GM18519 (cell line): Measurements from ENCODE around the gene HIRA.

ENCODE experiments used
- ATAC-seq: cut with Tn5 transposase; IDR thresholded peaks from one replicate; pipeline ENCODE4 v1.9.1; 2021; ENCODE audit warnings: mild to moderate bottlenecking, moderate library complexity; ENCODE audit not compliant: unreplicated experiment, low FRiP score

HIRA gene

GRCh38 chr22:19464546-19464945 lies 33.0 kb upstream of the HIRA start:
- ATAC-seq = no peak

GRCh38 chr22:19463491-19464469 lies 32.2 kb upstream of the HIRA start:
- no peak for ATAC-seq

DNA sequence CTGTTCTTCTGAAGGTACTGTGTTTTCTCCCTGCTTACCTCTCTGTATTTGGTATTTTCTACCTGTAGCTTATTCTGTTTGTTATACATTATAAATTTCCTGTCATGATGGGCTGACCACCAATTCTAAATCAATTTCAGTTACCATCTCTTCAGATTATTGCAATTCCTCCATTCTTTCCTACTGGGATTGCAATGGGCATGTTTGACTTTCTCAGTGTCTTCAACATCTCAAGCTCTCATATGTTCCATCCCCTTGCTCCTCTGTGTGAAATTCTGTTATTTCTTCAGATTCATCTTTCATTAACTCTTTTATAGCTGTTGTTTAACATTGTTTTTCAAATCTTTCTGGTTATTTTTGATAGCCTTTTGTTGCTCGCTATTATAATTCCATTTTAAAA lies 31.5 kb upstream of the HIRA start:
- ATAC-seq = no peak

DNA sequence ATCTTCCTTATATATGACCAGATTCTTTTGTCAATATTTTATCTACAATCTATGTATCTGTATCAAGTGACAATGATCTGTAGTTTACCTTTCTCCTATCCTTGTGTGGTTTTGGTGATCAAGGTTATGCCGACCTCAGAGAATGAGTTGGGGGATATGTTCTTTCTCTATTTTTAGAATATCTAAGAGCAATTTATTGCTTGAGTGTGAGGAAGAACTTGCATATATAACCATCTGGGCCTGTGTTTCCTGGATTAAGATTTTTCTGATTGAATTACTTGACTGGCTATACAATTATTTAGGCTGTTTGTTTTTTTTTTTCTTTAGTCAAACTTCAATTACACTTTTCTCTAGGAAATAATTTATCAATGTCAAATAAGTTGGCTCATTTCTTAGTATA lies 30.0 kb upstream of the HIRA start:
- ATAC-seq = no peak

- ATAC-seq = no peak
Measured at GRCh38 chr22:19460036-19460435, 28.5 kb upstream of the HIRA start.

GRCh38 chr22:19457828-19458428 lies 26.4 kb upstream of the HIRA start:
- ATAC-seq = no peak

DNA sequence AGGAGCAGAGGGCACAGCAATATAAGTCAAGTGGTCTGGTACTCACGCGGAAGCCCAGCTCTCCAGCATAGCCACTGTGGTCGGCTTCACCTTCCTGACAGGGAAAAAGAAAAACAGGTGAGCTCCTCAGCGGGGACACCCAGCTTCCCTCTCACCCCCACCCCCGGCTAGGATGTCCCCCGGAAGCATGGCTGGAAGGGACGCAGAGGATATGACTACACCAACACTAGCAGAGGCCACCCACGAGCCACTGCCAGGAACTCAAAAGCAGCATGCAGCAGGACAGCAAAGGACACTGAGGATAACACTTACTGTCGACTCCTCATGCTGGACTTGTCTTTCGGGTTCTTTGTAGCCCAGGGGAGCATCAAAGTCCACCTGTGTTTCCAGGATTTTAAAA lies 25.0 kb upstream of the HIRA start:
- no peak for ATAC-seq

DNA sequence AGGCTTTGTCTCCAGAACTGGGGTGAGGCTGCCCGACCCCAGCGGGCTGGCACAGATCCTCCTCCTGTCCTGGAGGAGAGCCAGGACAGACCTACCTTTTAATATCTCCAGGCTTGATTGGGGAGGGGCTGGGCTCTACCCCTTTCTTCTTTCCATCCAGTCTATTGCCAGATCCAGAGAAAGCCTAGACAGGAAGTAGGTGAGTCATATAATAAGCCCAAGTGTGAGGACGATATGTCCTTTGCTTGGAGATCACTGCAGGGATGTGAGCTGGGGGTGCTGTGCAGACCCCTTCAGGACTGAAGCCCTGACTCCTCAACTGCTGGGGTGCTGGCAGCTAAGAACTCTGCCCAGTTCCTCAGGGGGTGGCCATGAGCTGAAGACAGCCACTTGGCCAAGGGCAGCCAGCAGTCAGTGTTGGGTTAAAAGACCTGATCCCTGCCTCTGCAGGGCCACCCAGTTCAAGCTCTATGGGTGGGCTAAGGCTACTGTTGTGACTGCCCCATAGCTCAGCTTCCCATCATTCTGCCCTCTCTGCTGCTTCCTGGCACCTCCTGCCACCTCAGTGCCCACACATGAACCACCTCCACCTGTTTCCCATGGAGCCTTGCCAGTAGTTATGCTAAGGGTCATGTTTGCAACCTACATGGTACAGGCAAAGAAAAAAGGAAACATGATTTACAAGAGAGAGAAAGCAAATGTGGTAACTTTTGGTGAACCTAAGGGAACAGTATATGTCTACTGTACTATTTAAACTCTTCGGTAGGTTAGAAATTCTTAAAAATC lies 24.2 kb upstream of the HIRA start:
- no peak for ATAC-seq

DNA sequence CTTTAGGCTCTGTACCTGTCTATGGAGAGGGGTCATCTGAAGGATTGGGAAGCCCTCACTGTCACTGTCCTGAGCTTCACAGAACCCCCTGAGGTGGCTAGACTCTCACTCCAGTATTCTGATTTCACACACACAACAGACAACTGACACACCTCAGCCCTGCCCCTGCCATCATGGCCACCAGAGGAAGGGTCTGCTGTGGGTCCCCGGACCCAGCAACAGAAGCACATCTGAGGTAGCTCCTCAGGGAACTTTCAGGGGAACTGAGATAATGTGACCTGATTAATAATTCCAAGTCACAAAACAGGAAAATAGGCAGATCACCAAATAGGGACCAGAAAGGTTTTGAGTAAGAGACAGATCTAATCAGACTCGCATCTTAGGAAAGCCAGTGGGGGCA lies 23.5 kb upstream of the HIRA start:
- no peak for ATAC-seq

GRCh38 chr22:19454156-19454555 lies 22.6 kb upstream of the HIRA start:
- no peak for ATAC-seq

DNA sequence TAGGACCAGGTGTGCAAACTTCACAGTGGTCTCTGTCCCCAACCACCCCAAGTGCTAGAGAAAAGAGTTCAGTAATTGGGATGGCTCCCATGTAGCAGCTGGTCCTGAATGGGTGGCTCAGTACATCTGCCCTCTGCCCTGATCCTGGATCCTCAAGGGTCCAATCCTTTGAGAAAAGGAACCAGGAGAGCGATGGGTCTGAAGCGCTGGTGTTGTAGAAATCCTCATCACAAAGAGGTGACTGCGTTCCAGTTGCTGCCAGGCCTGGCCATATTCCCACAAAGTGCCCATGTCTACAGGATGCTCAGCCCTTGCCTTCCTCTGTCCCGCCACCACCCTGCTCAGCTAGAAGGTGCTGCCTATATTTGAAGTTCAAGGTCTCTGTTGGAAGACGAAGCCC lies 22.2 kb upstream of the HIRA start:
- ATAC-seq = no peak

GRCh38 chr22:19451570-19451969 lies 20.0 kb upstream of the HIRA start:
- ATAC-seq = no peak

DNA sequence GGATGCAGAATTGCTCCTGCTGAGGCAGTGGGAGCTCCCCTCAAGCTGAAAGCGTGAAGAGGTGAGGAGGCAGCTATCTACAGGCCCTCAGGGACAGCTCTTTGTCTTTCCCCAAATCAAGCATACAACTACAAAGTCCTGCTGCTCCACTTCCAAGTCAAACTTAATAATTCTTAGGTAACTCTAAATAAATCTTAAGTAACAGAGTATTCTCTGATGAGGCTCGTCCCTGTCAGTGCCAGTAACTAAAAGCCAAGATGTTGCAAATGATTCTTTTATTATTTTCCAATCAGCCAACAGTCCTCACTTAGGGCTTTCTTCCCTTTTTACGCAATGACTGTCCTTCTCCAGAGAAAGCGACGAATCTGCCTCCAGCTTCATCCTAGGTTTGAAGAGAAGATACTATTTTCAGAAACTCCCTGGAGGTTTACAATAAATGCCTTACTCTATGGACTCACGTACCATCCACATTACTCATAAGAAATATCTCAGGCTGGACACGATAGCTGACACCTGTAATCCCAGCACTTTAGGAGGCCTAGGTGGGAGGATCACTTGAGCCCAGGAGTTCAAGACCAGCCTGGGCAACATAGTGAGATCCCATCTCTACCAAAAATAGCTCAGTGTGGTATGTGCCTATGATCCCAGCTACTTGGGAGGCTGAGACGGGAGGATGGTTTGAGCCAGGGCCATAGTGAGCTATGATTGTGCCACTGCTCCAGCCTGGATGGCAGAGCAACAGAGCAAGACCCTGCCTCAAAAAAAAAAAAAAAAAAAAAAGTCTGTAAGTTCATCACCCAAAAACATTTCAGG lies 19.0 kb upstream of the HIRA start:
- ATAC-seq = no peak

DNA sequence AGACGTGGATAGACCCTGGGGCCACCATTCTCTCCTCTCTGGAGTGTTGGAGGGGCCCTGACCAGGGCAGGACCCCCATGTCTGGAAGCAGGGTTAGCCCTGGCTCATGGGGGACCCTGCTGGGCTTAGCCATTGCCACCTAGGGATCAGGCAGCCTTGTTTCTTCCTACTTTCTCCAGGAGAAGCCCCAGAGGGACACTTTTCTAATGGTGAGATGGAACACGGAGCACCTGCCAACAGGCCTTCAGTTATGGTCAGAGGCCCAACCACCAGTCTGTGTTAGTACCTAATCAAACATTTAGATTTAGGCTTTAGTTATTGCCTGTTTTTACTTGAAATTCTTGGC lies 17.9 kb upstream of the HIRA start:
- ATAC-seq = no peak

DNA sequence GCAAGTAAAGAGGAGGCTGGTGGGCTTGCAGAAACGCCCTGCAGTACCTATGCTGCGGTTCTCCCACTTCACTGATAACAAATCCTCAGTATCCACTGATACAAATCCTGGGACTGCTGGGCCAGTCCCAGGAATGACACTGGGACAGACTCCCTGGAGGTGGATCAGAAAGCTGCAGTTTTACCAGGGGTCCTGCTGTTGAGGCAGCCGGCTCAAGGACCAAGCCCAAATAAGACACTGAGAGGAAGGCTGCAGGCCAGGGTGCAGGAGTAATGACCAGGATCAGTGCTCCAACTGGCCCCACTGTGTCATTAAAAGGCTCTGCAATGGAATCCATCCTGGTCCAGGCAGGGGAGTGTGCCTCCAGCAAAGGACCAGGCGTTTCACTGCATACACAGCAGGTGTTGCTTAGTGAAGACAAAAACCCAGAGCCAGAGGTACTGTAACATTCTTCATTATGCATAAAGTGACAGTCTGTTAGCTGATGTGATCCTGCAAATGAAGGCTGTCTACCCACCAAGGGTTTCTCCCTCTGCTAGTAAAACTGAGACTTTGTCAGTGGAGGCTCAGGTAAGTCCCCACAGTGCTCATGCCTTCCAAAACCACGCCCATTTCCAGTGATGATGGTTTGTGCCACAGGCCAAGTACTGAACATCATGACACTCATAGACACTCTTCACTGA lies 17.3 kb upstream of the HIRA start:
- ATAC-seq = no peak

- peak; percentile 24 for ATAC-seq
Measured at GRCh38 chr22:19448076-19448607, 16.6 kb upstream of the HIRA start.

DNA sequence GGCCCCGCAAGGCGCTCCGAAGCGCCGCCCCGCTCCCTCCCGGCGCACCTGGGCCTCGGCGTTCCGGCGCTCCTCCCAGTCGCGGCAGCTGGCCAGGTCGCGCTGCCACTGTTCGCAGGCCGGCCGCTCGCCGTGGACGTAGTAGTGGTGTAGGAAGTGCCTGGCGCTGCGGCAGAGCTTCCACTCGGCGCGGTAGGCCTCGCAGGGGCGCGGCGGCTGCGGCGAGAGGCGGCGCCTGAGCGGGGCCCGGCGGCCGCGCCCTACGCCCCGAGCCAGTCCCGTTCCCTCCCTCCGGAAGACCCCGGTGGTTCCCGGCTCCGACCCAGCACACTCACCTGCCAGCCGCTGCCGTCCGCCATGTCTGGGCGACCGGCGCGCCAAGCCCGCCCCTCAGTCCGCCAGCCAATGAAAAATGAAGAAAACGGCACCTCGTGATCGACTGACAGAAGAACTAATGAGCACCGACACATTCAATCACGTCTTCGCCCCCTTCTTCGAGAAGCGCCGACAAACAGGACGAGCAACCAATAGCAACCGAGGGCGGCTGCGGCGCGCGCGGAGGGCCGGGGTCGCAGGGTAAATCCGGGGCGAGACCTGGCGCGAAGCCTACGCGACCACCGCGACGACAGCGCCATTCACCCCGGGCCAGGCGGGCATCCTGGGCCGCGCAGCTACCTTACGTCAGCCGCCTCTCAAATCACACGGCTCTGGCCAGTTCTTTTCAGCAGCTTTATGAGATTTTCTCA lies 16.0 kb upstream of the HIRA start, which contains the start of gene C22orf39:
Gene C22orf39 (minus strand): TSS at position 382 of the 746 bp plus-strand sequence. CDS start 23 bp downstream, at position 359.
- peak; percentile 59 for ATAC-seq

- ATAC-seq = no peak
Measured at GRCh38 chr22:19446603-19447329, 15.2 kb upstream of the HIRA start.
